A549 (cell line): ENCODE results near the gene ITGAL. TPM values are rescaled to one million over a fixed set of nuclear protein-coding genes. Genes with fewer than 3 reads are reported as not detected.

Experiments used
- ATAC-seq, 2 experiments: fragments of 200-7000 bp in 1 of 2; fragments of >200 bp in 1 of 2; cut with Nextera tagmentation in 1 of 2; cut with Tn5 transposase in 1 of 2; 3 replicates each; pipeline versions ENCODE4 v1.8.0 to v1.9.1; 2018 to 2020; ENCODE audit warnings: mild to moderate bottlenecking in 1 of 2, moderate library complexity in 1 of 2
- CTCF ChIA-PET: fragments of 300-600 bp; sonication (Branson Sonifier 250); formaldehyde crosslinking; extraction: SDS; loops from one replicate; lab custom pipeline; 2021; ENCODE audit warnings: antibody characterized with exemption, inconsistent platforms; lab: Yijun Ruan, JAX
- POLR2A ChIA-PET: fragments of 350-600 bp; formaldehyde crosslinking; extraction: SDS; loops from one replicate; lab custom pipeline; 2021; ENCODE audit warnings: antibody characterized with exemption, inconsistent platforms; lab: Yijun Ruan, JAX
- DNase-seq, 2 experiments: peaks; one replicate each; pipeline versions ENCODE4 v3.0.0 to v3.0.0-alpha.2; 2011 to 2016; ENCODE audit warnings: low read depth in 1 of 2, low spot score in 1 of 2
- FAIRE-seq: peaks from 2 replicates; lab custom pipeline; 2011; peaks lifted over from hg19 to GRCh38; lab: Jason Lieb, UNC
- H3K27ac ChIP-seq, 2 experiments: fragments of >200 bp; sonication (Bioruptor Twin); formaldehyde crosslinking; 3 replicates each; pipeline ENCODE4 v1.5.1; 2016 to 2017
- H3K4me1 ChIP-seq: fragments of >200 bp; sonication (Bioruptor Twin); formaldehyde crosslinking; 3 replicates; pipeline ENCODE4 v1.6.1; 2016
- H3K4me2 ChIP-seq: fragments of >200 bp; sonication (Bioruptor Twin); formaldehyde crosslinking; 3 replicates; pipeline ENCODE4 v1.6.1; 2016
- H3K4me3 ChIP-seq: fragments of >200 bp; sonication (Bioruptor Twin); formaldehyde crosslinking; 3 replicates; pipeline ENCODE4 v1.5.1; 2016
- H3K9me3 ChIP-seq: fragments of >200 bp; sonication (Bioruptor Twin); formaldehyde crosslinking; 3 replicates; pipeline ENCODE4 v1.6.1; 2016
- ATOH8 ChIP-seq: fragments of 250-450 bp; sonication (Bioruptor Pico); IDR thresholded peaks from 2 replicates; pipeline ENCODE4 v1.5.0; 2020; ENCODE audit warnings: low read depth, mild to moderate bottlenecking, moderate library complexity
- CHD4 ChIP-seq: fragments of 200-600 bp; sonication (generic); IDR thresholded peaks from 2 replicates; pipeline ENCODE4 v1.6.1; 2016; ENCODE audit warnings: antibody characterized with exemption, mild to moderate bottlenecking, borderline replicate concordance
- E2F6 ChIP-seq: IDR thresholded peaks from 2 replicates; pipeline ENCODE4 v1.6.1; 2012; ENCODE audit warnings: low read depth, borderline replicate concordance
- EHF ChIP-seq: fragments of 250-450 bp; sonication (Bioruptor Pico); IDR thresholded peaks from 2 replicates; pipeline ENCODE4 v1.5.0; 2020; ENCODE audit warnings: mild to moderate bottlenecking
- EHMT2 ChIP-seq: fragments of 200-600 bp; sonication (generic); IDR thresholded peaks from 2 replicates; pipeline ENCODE4 v1.6.1; 2016; ENCODE audit warnings: antibody characterized with exemption, low read depth, mild to moderate bottlenecking, moderate library complexity
- EP300 ChIP-seq, 2 experiments: fragments of >200 bp; sonication (Bioruptor Twin); formaldehyde crosslinking; IDR thresholded peaks; 2 replicates in 1 of 2; 3 replicates in 1 of 2; pipeline ENCODE4 v1.6.1; 2016 to 2017
- ESRRA ChIP-seq: fragments of 150-350 bp; IDR thresholded peaks from 2 replicates; pipeline ENCODE4 v1.6.1; 2014; ENCODE audit warnings: mild to moderate bottlenecking, low read length, borderline replicate concordance
- FOSB ChIP-seq: fragments of 250-450 bp; sonication (Bioruptor Pico); IDR thresholded peaks from 2 replicates; pipeline ENCODE4 v1.5.0; 2020; ENCODE audit warnings: mild to moderate bottlenecking, moderate library complexity
- FOXS1 ChIP-seq: fragments of 250-450 bp; sonication (Bioruptor Pico); IDR thresholded peaks from 2 replicates; pipeline ENCODE4 v1.5.0; 2020; ENCODE audit warnings: mild to moderate bottlenecking, moderate library complexity
- HDAC2 ChIP-seq: fragments of 200-600 bp; sonication (generic); IDR thresholded peaks from 2 replicates; pipeline ENCODE4 v1.6.1; 2016
- HES2 ChIP-seq: fragments of >200 bp; sonication (Bioruptor Twin); formaldehyde crosslinking; IDR thresholded peaks from 2 replicates; pipeline ENCODE4 v1.6.1; 2016
- HEYL ChIP-seq: fragments of 250-450 bp; sonication (Bioruptor Pico); IDR thresholded peaks from 2 replicates; pipeline ENCODE4 v1.8.0; 2021; ENCODE audit warnings: mild to moderate bottlenecking, moderate library complexity
- HOXA7 ChIP-seq: fragments of 250-450 bp; sonication (Bioruptor Pico); IDR thresholded peaks from 2 replicates; pipeline ENCODE4 v1.5.0; 2020; ENCODE audit warnings: mild to moderate bottlenecking, moderate library complexity
- JUN ChIP-seq, 2 experiments: fragments of >200 bp; sonication (Bioruptor Twin); formaldehyde crosslinking; IDR thresholded peaks; 2 replicates in 1 of 2; 3 replicates in 1 of 2; pipeline ENCODE4 v1.6.1; 2016 to 2017
- KDM1A ChIP-seq: fragments of 200-600 bp; sonication (generic); IDR thresholded peaks from 2 replicates; pipeline ENCODE4 v1.6.1; 2016; ENCODE audit warnings: low read depth, mild to moderate bottlenecking
- KDM5A ChIP-seq: fragments of 200-600 bp; sonication (generic); IDR thresholded peaks from 2 replicates; pipeline ENCODE4 v1.6.1; 2016; ENCODE audit warnings: antibody characterized with exemption, mild to moderate bottlenecking
- MAFK ChIP-seq: fragments of 450-650 bp; IDR thresholded peaks from 2 replicates; pipeline ENCODE4 v1.6.1; 2014; ENCODE audit not compliant: partially characterized antibody
- MAZ ChIP-seq: fragments of 150-350 bp; IDR thresholded peaks from 2 replicates; pipeline ENCODE4 v1.6.1; 2014; ENCODE audit warnings: antibody characterized with exemption, low read depth, low read length, borderline replicate concordance
- MYC ChIP-seq: IDR thresholded peaks from 2 replicates; pipeline ENCODE4 v1.6.1; 2012; ENCODE audit warnings: mild to moderate bottlenecking, inconsistent platforms, low read length, improper control_type of control experiment, borderline replicate concordance
- NFE2L2 ChIP-seq: fragments of 150-350 bp; conservative IDR thresholded peaks from 2 replicates; pipeline ENCODE4 v1.6.1; 2014; ENCODE audit warnings: low read length
- NPAS2 ChIP-seq: fragments of 250-450 bp; sonication (Bioruptor Pico); IDR thresholded peaks from 2 replicates; pipeline ENCODE4 v1.8.0; 2022; ENCODE audit warnings: mild to moderate bottlenecking, moderate library complexity, borderline replicate concordance
- NR3C1 ChIP-seq: fragments of >200 bp; sonication (Bioruptor Twin); formaldehyde crosslinking; IDR thresholded peaks from 3 replicates; pipeline ENCODE4 v1.6.1; 2017
- POLR2AphosphoS2 ChIP-seq: conservative IDR thresholded peaks from 2 replicates; pipeline ENCODE4 v1.6.1; 2012; ENCODE audit warnings: low read length, improper control_type of control experiment, inconsistent platforms
- RAD21 ChIP-seq, 2 experiments: fragments of >200 bp in 1 of 2; sonication (Bioruptor Twin) in 1 of 2; formaldehyde crosslinking in 1 of 2; IDR thresholded peaks in 1 of 2; conservative IDR thresholded peaks in 1 of 2; 2 replicates in 1 of 2; 3 replicates in 1 of 2; pipeline ENCODE4 v1.6.1; 2012 to 2018; ENCODE audit warnings: inconsistent platforms in 1 of 2
- RARB ChIP-seq: fragments of 250-450 bp; sonication (Bioruptor Pico); IDR thresholded peaks from 2 replicates; pipeline ENCODE4 v1.8.0; 2021; ENCODE audit warnings: mild to moderate bottlenecking, moderate library complexity
- RCOR1 ChIP-seq: fragments of 150-350 bp; IDR thresholded peaks from 2 replicates; pipeline ENCODE4 v1.6.1; 2014; ENCODE audit warnings: antibody characterized with exemption, low read length, low read depth
- SMC3 ChIP-seq: fragments of >200 bp; sonication (Bioruptor Twin); formaldehyde crosslinking; IDR thresholded peaks from 3 replicates; pipeline ENCODE4 v1.6.1; 2018; ENCODE audit warnings: inconsistent platforms
- SREBF2 ChIP-seq: fragments of 450-650 bp; IDR thresholded peaks from 2 replicates; pipeline ENCODE4 v1.6.1; 2014; ENCODE audit warnings: mild to moderate bottlenecking, moderate library complexity
- ZC3H11A ChIP-seq: fragments of 450-650 bp; IDR thresholded peaks from 2 replicates; pipeline ENCODE4 v1.6.1; 2014; ENCODE audit warnings: antibody characterized with exemption, mild to moderate bottlenecking
- ZNF302 ChIP-seq: fragments of 250-450 bp; sonication (Bioruptor Pico); IDR thresholded peaks from 2 replicates; pipeline ENCODE4 v1.9.0; 2021; ENCODE audit warnings: inconsistent platforms, mild to moderate bottlenecking, moderate library complexity
- WGBS: methylation state at CpG from one replicate; pipeline ENCODE4 v1.1.6; 2017; ENCODE audit errors: missing lambda C conversion rate; 5-methylcytosine and 5-hydroxymethylcytosine counted together
- polyA plus RNA-seq, 4 experiments: library from polyadenylated mRNA; depleted of rRNA in 3 of 4; stranded (reverse); fragments of >200 nt; fragmentation: RNase III in 1 of 4; extraction: RNeasy Plus Mini Kit Qiagen cat#74134 plus additional on column Dnase treatment in 1 of 4; gene quantifications; 2 replicates in 3 of 4; 3 replicates in 1 of 4; pipeline ENCODE4 v1.2.3, GENCODE V29; 2011 to 2017

Gene ITGAL
- polyA plus RNA-seq, 2 of the 4 experiments (the other 2 are of a cell fraction), result 0.17 to 0.94 TPM

- H3K4me3 ChIP-seq, result no peak overlapping the region
- H3K9me3 ChIP-seq, result no peaks in the 10 kb centered on the region
- WGBS, result 72% methylated on average over 12 of the region's 12 CpGs
- no peak for FAIRE-seq
- no peak for ATAC-seq
- no peak overlapping the region for H3K4me2 ChIP-seq
- H3K4me1 ChIP-seq, result no peaks in the 10 kb centered on the region
- ChIA-PET POLR2A (no interaction called here), CTCF (interaction anchor here (0.8 kb wide), 1 partner anchor 213 kb away, joined by 3 read pairs; no protein-coding TSS in a partner anchor)
- no peak overlapping the region for H3K27ac ChIP-seq
- TF ChIP-seq SMC3, result no peak
- no peak for TF ChIP-seq ESRRA
- no peak for DNase-seq
Observed at GRCh38 chr16:30478766-30479478, 6.4 kb downstream of the ITGAL start.

- H3K4me1 ChIP-seq, result no peaks in the 10 kb centered on the region
- CTCF ChIA-PET, result interaction anchor here (0.8 to 1.9 kb wide), 7 partner anchors 10 to 72 kb away, joined by 3 to 5 read pairs (median 4); no protein-coding TSS in a partner anchor
- H3K4me3 ChIP-seq, result no peak overlapping the region
- no peak for DNase-seq
- H3K4me2 ChIP-seq, result no peak overlapping the region
- WGBS, result 82% methylated on average over 5 of the region's 5 CpGs
- ATAC-seq, result no peak
- no peak overlapping the region for H3K27ac ChIP-seq
- TF ChIP-seq KDM5A (no peak), CHD4 (no peak), RARB (CRISPR knock-in tag) (no peak), MAFK (no peak), HDAC2 (no peak), RAD21 (conservative IDR thresholded peaks at IDR 0.05 in 1 of 2, IDR thresholded peaks at IDR 0.05 in 1 of 2) (no peak), NFE2L2 (no peak), ZC3H11A (no peak), HES2 (no peak), EP300 (IDR thresholded peaks at IDR 0.05) (no peak), HEYL (no peak), EHMT2 (no peak), E2F6 (no peak), RCOR1 (no peak), JUN (IDR thresholded peaks at IDR 0.05) (no peak), ESRRA (no peak), NPAS2 (CRISPR knock-in tag) (no peak)
- TF ChIP-seq, all 56 proteins: peak for 0
- no peak for FAIRE-seq
- POLR2A ChIA-PET, result interaction anchor here (0.7 kb wide), 1 partner anchor 225 kb away, joined by 7 read pairs; no protein-coding TSS in a partner anchor
- no peaks in the 10 kb centered on the region for H3K9me3 ChIP-seq
Observed at GRCh38 chr16:30481381-30481780, 8.8 kb downstream of the ITGAL start.

GRCh38 chr16:30482366-30482765 is 9.8 kb downstream of the ITGAL start:
- TF ChIP-seq HOXA7 (CRISPR knock-in tag), result no peak
- TF ChIP-seq RAD21 (conservative IDR thresholded peaks at IDR 0.05 in 1 of 2, IDR thresholded peaks at IDR 0.05 in 1 of 2), result peak in 1 of 2 experiments; percentile 8; a peak in 1 of 5 replicates
- ATAC-seq (peak; percentile 73 to 76; a peak in 4 of 6 replicates), FAIRE-seq (no peak), DNase-seq (peak in 1 of 2 experiments; percentile 28)
- H3K9me3 ChIP-seq, result no peaks in the 10 kb centered on the region
- H3K27ac ChIP-seq, result no peak overlapping the region
- H3K4me3 ChIP-seq, result no peak overlapping the region
- ChIA-PET CTCF (interaction anchor here (0.8 to 1.9 kb wide), 3 partner anchors 9 to 13 kb away, joined by 3 to 5 read pairs (median 4); no protein-coding TSS in a partner anchor), POLR2A (no interaction called here)
- WGBS, result 61% methylated on average over 3 of the region's 3 CpGs
- no peaks in the 10 kb centered on the region for H3K4me1 ChIP-seq
- no peak overlapping the region for H3K4me2 ChIP-seq

GRCh38 chr16:30484887-30485286 is 12.3 kb downstream of the ITGAL start:
- Histone ChIP-seq H3K4me2 (no peak overlapping the region), H3K9me3 (no peaks in the 10 kb centered on the region), H3K4me1 (peaks cover 10% of the 10 kb centered on the region; the same call in 2 of the 3 replicates), H3K27ac (no peak overlapping the region), H3K4me3 (no peak overlapping the region)
- ATAC-seq (no peak), FAIRE-seq (no peak), DNase-seq (no peak)
- POLR2A ChIA-PET, result no interaction called here
- CTCF ChIA-PET, result interaction anchor here (0.6 to 2.5 kb wide), 2 partner anchors 35 to 136 kb away, joined by 6 to 7 read pairs; no protein-coding TSS in a partner anchor
- TF ChIP-seq SREBF2 (no peak), FOXS1 (CRISPR knock-in tag) (no peak), RAD21 (conservative IDR thresholded peaks at IDR 0.05 in 1 of 2, IDR thresholded peaks at IDR 0.05 in 1 of 2) (no peak), MYC (no peak), POLR2AphosphoS2 (no peak), MAZ (no peak), ZNF302 (CRISPR knock-in tag) (no peak), HES2 (no peak), JUN (IDR thresholded peaks at IDR 0.05) (no peak), NR3C1 (no peak), KDM1A (no peak), ATOH8 (CRISPR knock-in tag) (no peak), FOSB (no peak), EHF (CRISPR knock-in tag) (no peak)
